Suppressor macrophage (primary cell): ENCODE measurements around the gene PWWP2B.

Experiments
- DNase-seq, 4 experiments: peaks; one replicate each; pipeline ENCODE4 v3.0.0-alpha.2; 2020 to 2022
- total RNA-seq, 17 experiments: gene quantifications; one replicate each; lab custom pipeline; 2026; ENCODE audit warnings: mixed read lengths in 6 of 17, inconsistent platforms in 3 of 17; lab: John Stamatoyannopoulos, UW

PWWP2B gene
- total RNA-seq = 0.93 to 26.9 (median 10.6) reads per million in 17 experiments

DNA sequence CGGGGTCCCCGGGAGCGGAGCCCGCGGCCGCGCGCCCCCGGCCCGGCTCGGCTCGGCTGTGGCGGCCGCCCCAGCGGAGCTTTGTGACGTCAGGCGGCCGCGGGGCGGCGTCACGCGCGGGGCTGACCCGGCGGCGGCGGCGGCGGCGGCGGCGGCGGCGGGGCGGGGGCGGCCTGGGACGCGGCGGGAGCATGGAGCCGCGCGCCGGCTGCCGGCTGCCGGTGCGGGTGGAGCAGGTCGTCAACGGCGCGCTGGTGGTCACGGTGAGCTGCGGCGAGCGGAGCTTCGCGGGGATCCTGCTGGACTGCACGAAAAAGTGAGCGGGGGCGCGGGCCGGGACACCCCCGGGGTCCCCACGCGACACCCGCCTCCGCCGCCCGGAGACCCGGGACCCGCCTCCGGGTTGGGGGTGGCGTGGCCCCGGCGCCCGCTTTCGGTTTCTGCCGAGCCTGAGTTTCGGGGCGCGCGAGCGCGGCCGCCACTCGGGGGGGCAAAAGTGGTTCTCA lies at the start of gene PWWP2B:
TSS of gene PWWP2B (plus strand) at position 165 of the 506 bp plus-strand sequence. CDS start at position 192, 27 bp downstream.
- peak; percentile 73 to 93 (median 83) for DNase-seq

DNA sequence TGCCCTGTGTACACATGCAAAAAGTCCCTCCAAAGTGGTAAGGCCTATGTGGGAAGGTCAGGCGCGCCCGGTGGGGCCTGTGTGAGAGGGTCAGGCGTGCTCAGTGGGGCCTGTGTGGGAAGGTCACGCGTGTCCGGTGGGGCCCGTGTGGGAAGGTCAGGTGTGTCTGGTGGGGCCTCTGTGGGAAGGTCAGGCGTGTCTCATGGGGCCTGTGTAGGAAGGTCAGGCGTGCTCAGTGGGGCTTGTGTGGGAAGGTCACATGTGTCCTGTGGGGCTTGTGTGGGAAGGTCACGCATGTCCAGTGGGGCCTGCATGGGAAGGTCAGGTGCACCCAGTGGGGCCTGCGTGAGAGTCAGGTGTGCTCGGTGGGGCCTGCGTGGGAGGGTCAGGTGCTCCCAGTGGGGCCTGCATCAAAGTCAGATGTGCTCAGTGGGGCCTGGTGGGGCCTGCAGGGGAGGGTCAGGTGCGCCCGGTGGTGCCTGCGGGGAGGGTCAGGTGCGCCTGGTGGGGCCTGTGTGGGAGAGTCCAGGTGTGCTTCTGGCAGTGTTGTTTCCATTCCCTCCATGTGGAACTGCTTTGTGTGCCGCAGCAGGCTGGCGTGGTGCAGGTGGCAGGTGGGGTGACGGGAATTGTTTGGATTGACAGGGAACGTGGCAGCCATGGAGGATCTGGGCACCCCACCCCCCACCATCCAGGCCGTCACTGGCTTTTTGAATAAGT lies 49.6 kb upstream of the PWWP2B start:
- DNase-seq = no peak

DNA sequence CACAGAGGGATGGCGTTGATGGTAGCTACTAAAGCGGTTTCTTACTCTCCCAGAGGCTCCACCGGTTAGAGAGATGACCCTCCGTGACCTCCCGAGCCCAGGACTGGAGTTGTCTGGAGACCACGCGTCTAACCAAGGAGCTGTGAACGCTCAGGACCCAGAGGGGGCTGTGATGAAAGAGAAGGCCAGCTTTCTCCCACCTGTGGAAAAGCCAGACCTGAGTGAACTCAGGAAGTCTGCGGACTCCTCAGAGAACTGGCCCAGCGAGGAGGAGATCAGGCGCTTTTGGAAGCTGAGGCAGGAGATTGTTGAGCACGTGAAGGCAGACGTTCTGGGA lies 49.1 kb upstream of the PWWP2B start:
- no peak for DNase-seq

DNA sequence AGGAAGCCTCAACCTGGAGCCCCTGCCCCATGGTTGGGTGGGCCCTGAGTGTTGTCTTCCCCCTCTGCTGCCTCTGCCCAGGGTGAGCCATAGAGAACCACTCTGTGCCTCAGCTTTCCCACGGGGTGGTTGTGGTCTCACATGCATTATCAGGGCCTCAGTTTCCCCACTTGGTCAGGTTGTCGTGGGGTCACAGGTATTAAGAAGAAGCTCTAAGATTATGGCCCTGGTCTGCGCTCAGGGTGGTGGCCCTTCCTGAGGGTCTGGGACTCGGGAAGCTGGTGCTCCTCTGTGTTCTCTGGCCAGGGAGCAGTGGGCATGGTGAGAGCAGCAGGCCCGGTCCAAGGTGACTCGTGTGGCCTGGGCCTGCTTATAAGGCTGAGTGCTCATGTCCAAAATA lies 47.2 kb upstream of the PWWP2B start:
- no peak for DNase-seq

DNA sequence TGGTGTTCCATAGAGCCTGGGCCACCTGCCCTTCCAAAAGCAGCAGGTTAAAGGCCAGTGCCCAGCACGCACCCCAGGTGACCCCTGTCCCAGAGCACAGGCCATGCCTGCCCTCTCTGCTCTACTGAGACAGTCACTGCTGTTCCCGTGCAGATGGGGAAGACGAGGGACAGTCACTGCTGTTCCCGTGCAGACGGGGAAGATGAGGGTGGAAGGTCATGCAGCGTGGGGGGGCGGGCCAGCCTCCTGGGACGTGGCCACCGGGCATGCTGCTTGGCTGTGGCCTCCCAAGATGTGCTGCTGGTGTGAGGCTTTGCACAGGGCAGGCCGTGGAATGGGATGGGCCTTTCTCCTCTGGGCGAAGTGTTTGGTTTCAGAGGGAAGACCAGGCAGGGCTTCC lies 46.6 kb upstream of the PWWP2B start:
- DNase-seq = no peak

DNA sequence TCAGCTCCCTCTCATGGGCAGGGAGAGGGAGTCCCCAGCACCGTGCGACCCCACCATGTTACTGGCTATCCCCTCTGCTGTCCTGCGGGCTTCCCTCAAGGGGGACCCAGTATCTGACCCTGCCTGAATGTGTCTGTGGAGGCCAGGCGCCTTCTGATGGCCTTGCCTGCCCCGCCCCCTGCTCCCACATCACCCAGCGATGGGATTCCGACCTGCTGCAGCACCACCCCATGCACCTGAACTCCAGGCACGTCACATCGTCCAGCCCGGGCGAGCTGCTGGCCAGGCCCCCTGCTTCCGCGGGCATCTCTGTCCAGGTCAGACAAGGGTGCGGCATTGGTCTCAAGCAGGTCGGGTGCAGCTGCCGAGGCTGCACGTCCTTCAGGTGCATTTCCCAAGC lies 46.1 kb upstream of the PWWP2B start:
- no peak for DNase-seq

DNA sequence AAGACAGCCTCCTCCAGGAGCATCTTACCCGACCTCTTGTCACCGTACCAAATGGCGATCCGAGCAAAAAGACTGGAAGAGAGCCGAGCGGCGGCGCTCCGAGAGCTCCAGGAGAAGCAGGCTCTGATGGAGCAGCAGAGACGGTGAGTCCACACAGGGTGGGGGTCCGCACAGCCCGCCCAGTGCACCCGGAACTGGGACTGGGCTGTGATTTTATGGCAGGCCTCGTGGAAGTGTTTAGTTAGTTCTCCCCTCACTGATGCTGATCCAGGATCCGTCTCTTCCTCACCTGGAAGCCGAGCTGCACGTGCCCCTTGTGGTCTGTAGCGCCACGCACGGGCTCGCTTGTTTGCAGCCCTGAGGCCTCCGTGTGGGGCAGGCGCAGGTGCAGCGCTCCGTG lies 45.4 kb upstream of the PWWP2B start:
- no peak for DNase-seq

DNA sequence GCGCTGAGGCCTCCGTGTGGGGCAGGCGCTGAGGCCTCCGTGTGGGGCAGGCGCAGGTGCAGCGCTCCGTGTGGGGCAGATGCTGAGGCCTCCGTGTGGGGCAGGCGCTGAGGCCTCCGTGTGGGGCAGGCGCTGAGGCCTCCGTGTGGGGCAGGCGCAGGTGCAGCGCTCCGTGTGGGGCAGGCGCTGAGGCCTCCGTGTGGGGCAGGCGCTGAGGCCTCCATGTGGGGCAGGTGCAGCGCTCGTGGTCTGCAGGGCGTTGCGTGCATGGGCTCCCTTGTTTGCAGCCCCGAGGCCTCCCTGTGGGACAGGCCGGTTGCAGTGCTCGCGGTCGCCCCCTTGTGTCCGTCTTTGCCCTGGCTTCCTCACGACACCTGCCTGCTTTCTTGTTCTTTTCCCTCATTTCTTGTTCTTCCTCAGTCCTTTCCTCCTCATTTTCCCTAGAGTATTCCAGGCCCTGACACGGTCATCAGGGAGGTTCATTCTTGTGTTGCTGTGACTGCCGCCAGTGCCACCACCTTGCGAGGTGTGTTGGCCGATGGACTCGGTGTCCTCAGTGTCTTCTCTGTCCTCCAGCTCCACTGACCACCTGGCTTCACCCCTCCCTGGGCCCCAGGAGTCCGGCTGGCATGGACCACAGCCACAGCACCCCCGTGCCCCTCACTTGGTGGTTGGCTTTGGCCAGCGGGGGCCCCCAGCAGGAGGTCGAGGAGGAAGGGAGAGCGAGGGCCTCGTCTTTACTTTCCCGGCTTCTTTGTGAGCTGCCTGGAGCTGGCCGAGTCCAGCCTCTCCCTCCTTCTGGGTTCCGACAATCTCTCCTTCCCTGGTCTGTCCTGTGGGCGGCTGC lies 44.3 kb upstream of the PWWP2B start:
- DNase-seq = peak; percentile 70 to 87 (median 80)

DNA sequence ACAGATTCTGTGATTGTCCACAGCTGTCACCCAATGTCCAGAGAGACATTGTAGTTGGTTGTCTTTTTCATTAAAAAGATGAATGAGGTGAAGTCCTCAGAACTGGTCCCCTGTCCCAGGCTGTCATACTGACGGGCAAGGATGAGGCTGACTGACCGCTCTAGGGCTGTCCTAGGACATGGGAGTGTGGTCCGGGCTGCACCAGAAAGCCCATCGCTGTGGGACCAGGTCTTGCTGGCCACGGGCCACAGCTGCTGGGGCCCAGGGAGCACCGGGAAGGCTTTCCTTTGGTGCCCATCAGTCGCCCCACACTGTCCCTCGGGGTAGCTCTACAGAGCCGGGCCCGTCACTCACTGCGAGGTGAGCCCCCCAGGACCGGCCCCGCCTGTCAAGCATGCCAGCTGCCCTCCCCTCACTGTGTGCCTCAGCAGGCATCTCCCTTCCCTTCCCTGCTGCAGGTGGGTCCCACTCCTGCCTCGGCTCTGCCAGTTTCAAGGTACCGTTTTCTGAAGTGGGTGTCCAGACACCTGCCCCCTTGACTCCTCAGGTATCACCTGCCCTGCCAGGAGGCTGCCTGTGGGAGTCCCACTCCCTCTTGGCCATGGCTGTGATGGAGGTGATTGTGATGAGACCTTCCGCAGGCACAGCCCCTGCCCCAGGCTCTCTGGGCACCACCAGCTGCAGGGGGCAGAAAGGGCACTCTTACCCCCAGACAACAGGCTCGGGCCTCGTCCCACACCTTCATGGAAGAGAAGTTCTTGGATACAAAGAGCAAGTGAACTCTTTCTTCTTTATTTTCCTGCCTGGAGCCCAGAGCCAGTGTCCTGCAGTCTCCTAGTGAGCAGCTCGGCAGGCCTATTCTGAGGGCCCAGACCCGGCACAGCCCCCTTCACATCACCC lies 43.3 kb upstream of the PWWP2B start:
- no peak for DNase-seq

DNA sequence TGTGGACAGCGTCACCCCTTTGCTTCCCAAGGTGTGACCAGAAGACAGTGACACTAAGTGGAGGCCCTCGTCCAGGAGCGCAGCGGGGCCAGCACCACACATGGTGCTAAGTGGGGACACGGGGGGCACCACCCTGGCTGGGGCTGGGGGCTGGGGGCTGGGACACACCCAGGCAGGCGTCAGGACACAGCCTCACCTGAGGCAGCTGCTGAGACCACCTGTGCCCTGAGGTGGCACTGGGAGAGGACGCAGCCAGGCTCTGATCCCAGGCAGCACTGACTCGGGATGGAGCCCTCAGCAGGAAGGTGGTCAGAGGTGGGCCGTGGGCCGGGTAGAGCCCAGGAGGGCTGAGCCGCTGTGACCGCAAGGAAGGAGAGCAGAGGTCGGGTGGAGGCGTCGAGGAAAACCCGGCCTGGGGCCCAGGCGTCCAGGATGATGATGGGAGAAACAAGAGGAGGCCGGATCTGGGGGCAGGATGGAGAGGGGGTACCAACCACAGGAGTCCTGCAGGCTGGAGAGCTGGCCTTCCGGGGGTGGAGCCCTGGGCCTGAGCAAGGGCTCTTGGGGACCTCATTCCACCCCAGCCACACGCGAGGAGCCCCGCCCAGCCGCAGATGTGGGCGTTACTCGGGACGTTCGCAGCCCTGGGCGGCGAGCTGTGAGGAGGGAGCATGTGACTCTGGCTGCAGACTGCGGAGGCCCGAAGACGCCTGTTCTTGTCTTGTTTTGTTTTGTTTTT lies 42.5 kb upstream of the PWWP2B start:
- no peak for DNase-seq

DNA sequence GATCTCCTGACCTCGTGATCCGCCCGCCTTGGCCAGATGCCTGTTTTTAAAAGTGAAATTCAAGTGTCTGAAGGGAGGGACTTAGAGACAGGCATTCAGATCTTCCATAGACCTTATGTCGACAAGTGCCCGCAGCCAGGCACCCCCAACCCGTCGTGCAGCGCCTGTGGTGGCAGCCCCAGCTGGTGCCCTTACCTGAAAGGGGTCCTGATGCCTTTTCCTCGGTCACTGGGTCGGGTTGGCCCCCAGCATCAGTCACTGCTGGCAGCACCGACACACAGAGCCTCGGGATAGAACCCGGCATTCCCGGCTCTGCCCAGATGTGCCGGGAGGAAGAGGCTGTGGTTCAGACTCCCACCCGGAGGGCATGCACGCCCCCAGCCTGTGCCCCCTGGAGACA lies 41.7 kb upstream of the PWWP2B start:
- DNase-seq = no peak

DNA sequence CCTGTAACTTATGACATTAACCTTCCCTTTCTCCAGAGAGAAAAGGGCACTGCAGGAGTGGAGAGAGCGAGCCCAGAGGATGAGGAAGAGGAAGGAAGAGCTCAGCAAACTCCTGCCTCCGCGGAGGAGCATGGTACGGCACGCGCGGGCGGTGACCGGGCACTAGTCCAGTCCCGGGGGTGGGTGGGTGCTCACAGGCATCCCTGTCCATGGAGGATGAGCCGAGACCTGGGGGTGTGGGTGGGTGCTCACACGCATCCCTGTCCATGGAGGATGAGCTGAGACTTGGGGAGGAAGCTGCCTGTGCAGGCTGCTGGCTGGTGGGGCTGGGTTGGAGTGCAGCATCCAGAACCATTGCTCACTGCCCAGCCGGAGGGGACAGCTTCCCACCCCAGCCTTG lies 41.2 kb upstream of the PWWP2B start:
- DNase-seq = peak in 3 of 4 experiments; percentile 31 to 53 (median 32)

DNA sequence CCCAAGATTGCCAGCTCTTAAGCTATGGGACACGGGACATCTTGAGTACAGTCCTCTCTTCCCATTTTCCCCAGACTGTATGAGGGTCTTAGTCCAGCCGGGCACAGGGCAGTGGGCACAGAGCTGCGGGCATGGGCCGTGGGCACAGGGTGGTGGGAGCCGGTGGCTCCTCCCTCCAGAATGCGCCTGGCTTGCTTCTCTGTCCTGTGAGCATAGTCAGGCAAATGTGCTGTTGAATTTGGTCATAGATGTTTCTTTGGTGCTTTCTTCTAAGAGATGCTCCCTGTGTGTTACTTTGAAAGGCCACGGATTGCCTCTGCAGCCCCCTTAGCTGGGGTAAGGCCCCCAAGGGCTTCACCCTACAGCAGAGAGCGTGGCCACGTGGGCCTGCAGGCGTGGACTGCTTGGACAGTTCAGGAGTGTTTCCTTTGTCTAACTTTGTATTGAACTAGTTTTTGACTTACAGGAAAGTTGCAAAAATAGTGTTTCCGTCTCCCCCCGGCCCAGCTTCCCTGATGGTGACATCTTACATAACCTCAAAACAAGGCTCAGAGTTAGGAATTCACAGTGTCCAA lies 40.3 kb upstream of the PWWP2B start:
- DNase-seq = no peak

DNA sequence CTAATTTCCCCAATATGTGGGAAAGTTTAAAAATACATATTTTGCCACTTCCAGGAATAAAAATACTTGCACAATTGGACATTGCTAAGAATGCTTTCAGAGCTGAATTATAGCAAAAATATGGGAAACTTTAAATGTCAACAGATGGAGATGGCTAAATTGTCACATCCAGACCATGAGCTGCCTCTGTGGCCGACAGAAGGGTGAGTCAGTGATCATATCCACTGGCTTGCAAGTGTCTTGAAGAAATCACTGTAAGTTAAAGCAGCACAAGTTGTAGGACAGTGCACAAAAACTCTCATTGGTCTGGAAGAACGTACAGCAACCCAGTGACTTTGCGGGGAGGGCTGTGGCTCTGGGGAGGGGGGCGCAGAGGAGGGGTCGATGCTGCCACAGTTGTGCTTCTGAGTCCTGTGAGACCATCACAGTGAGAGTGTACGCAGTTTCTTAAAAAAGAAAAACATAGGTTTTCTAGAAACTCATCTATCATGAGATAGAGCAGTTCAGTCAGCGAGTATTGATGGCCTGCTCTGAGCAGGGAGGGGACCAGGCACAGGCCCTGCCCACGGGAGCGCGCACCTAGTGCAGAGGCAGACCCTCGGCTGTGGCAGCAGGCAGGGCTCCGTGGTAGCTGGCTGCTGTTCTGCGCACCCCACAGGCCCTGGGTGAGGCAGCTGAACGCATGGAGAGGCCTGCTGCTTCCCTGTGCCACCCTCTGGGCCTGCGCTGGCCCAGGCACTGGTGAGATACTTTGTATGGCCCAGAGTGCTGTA lies 39.5 kb upstream of the PWWP2B start:
- no peak for DNase-seq

DNA sequence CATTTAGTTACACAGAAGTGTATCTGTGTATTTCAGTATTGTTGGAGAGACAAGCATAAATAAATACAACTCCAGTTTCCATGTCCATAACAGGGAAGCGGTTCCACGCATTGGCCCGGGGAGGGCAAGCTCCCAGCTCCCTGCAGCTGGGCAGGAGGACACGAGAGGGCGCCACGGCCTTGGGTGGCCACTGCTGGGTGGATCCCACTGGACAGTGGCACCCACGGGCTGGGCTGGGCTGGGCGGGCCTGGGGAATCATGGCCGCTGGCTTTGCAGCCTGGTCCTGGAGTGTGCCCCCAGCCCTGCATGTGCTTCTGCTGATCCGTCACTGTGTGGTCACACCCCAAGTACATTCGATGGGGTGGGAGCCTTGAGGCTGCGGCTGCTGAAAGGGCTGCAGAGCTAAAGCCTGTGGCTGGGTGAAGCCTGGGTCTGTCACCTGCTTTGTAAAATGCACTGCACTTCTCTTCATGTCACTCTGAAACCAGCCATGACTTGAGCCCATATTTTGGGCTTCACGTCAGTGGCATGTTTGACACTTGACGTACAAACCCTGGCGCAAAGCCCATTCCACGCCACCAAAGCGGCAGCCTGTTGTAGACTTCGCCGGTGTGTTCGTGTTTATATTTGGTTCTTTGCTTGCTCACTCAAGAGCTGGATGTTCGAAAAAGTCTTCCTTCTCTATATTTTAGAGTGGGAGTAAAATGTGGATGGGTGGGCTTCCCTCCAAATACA lies 37.5 kb upstream of the PWWP2B start:
- no peak for DNase-seq

DNA sequence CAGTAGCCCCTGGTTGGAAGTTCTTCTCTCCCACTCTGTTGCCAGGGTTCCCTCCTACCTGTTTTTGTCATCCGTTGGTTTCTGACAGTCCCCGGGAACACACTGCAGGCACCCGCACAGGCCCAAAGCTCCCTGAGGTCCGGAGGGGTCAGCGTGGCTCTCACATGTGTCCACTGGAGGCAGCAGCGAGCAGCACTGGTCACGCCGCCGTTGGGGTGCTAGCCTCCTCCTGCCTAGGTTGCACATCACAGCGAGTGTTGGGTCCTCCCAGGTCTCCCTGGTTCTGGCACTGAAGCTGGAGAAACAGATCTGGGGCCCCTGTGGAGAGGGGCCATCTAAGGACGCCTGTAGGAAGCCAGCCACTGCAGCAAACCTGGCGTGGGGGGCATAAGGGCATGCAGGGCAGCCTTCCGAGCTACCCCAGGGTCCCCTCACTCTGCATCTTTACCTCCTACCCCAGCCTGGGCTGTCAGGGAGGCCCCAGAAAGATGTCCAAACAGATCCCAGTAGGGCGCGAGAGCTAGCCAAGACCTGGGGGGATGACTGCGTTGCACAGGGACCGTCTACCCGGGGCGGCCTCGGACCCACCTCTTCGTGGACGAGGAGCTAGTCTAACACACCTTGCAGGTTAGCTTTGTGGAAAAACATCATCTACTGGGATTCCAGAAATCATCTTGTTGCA lies 36.1 kb upstream of the PWWP2B start:
- peak; percentile 38 to 65 (median 48) for DNase-seq

DNA sequence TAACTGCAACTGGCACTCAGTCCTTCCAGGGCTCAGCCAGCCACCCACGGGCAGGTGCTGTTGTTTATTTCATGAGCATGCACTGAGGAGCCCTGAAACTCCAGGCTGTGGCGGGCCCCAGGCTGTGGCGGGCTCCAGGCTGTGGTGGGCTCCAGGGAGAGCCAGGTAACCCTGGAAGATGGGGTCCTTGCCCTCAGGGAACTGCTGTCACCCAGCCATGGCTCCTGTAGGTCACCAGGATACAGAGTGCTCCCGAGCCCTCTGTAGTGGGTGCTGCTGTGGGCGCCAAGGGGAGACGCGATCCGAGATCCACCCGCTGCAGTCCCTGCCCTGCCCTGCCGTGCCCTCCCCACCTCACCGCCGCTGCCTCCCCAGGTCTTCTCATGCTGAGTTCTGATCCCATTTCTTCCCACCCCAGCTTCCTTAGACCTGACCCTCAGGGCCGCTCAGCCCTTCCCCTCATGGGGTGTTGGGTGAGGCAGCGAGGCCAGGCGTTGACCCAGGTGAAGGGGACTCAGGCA lies 35.4 kb upstream of the PWWP2B start:
- no peak for DNase-seq

DNA sequence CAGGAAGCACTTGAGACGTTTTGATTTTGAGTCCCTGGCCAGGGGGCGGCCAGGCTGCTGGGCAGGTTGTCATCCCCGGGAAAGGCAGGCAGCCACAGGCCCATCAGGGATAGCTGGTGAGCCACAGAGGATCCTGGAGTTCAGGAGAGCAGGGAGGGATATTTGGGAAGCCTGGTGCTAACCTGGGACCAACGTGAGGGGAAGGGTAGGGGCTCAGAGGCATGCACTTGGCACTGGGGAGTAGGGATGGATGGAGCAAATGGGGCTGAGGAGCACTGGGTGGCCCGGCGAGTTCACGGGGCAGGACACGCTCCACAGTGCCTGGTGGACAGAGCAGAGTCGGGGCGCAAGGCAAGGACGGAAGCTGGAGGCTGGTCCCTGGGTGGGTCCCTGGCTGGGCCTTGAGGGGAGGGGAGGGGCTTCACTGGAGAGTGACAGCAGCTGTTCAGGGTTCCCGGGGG lies 34.8 kb upstream of the PWWP2B start:
- no peak for DNase-seq

DNA sequence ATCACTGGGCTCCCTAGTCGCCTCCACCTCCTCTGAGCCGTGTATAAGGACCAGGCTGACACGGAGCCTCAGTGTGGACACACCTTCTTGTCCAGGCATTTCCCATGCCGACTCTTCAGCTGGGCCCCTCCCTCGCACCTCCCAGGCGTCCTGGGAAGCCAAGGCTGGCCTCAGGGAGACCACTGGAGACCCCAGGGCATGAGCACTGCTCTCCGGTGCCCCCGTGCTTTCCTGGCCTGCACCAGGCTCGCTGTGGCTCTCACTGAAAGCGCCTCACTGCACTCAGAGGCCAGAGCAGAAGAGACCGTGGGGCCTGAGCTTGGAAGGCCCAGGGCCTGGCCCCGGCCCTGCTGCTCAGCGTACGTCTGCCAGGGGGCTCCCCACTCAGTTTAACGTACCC lies 33.6 kb upstream of the PWWP2B start:
- DNase-seq = no peak
